ENCODE data around the gene ASAP2. TPM values are rescaled to one million over a fixed set of nuclear protein-coding genes. Genes with fewer than 3 reads are reported as not detected.

ASAP2 gene
- total and polyA plus RNA-seq, 5 donors = 9.2 to 19.7 (median 15.2) TPM

DNA sequence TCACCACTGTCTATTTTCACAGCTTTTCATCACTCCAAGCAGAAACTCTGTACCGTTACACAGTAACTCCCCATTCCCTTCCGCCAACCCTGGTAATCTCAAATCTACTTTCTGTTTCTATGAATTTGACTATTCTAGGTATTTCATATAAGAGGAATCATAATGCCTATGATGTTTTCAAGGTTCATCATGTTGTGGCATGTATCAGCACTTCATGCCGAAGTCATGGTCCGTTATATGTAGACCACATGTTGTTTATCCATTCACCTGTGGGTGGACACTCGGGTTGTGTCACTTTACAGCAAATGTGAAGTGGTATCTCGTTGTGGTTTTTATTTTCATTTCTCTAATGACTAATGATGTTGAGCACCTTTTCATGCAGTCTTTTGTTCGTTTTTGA lies 238.5 kb downstream of the ASAP2 start:
- Histone ChIP-seq H3K27ac (ENCODE audit: low read length) (no peak overlapping the region), H3K27me3 (ENCODE audit: control insufficient read depth, insufficient read depth) (no peaks in the 10 kb centered on the region), H3K9me3 (ENCODE audit: control insufficient read depth, low read length) (no peaks in the 10 kb centered on the region), H3K4me1 (ENCODE audit: control insufficient read depth, insufficient read depth, low read length) (no peaks in the 10 kb centered on the region), H3K4me3 (ENCODE audit: low read length) (no peak overlapping the region)
- ATAC-seq (no peak), DNase-seq (no peak)
- intact Hi-C loops (cut with DNase I) = no loop called here
- WGBS = 91% methylated on average over 7 of the region's 7 CpGs

- 94% methylated on average over 1 of the region's 1 CpG for WGBS
- no peak overlapping the region for H3K4me3 ChIP-seq (ENCODE audit: low read length)
- no peak overlapping the region for H3K27ac ChIP-seq (ENCODE audit: low read length)
- ATAC-seq = no peak
- H3K9me3 ChIP-seq (ENCODE audit: control insufficient read depth, low read length) = no peaks in the 10 kb centered on the region
- DNase-seq = no peak
- H3K4me1 ChIP-seq (ENCODE audit: control insufficient read depth, insufficient read depth, low read length) = no peaks in the 10 kb centered on the region
- no peaks in the 10 kb centered on the region for H3K27me3 ChIP-seq (ENCODE audit: control insufficient read depth, insufficient read depth)
- intact Hi-C loops (cut with DNase I) = no loop called here
Measured at GRCh38 chr2:9451231-9451630, 244.6 kb downstream of the ASAP2 start.

Other genes with a start within 250 kb of the ASAP2 start
- gene MBOAT2, start 203.1 kb upstream of the ASAP2 start, total RNA-seq = 10 to 100 TPM in 1 of 4 donors, 1 to 10 TPM in 3; 8.4 to 11.0 (median 8.9) TPM
- 4.5 TPM for gene MBOAT2, start 203.1 kb upstream of the ASAP2 start, polyA plus RNA-seq
- gene ITGB1BP1, start 216.7 kb downstream of the ASAP2 start, total RNA-seq = 100 to 1,000 TPM in 1 of 4 donors, 10 to 100 TPM in 3; 80.5 to 137 (median 84.2) TPM
- gene ITGB1BP1, start 216.7 kb downstream of the ASAP2 start, polyA plus RNA-seq = 126 TPM
- 10 to 100 TPM; 14.1 to 19.7 (median 16.1) TPM for gene CPSF3, start 216.8 kb downstream of the ASAP2 start, total RNA-seq
- gene CPSF3, start 216.8 kb downstream of the ASAP2 start, polyA plus RNA-seq = 13.1 TPM